ENCODE results near the gene DLG2. TPM values are rescaled to one million over a fixed set of nuclear protein-coding genes. Genes with fewer than 3 reads are reported as not detected.

DLG2 gene
- polyA plus RNA-seq, 3 donors = 0.24 to 0.39 TPM; not detected in 1

DNA sequence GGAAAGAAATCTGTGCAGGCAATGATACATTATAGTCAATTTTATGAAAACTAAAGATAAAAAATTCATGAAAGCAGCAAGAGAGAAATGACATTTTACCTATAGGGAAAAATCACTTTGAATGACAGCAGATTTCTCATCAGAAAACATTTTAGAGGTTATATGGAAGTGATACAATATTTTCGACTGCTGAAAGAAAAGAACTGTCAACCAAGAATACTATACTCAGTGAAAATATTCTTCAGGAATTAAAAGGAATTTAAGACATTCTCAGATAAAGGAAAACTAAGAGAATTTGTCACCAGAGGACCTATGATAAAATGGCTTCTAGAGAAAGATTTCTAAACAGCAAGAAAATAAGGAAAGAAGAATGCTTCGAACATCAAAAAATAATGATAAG, 820.8 kb downstream of the DLG2 start:
- Histone ChIP-seq H2AFZ (ENCODE audit: insufficient read depth, low read depth, low read length, poor library complexity, severe bottlenecking) (no peak overlapping the region), H4K20me1 (ENCODE audit: insufficient read depth, low read length) (no peaks in the 10 kb centered on the region), H3K9ac (ENCODE audit: insufficient read depth, low read length, poor library complexity, severe bottlenecking) (no peak overlapping the region), H3K79me2 (ENCODE audit: insufficient read depth, low read length) (no peaks in the 10 kb centered on the region), H3K4me3 (replicated peaks in 1 of 3; ENCODE audit: low read depth in 2 of 3, low read length in 3 of 3) (no peak overlapping the region), H3K27ac (ENCODE audit: low read depth in 1 of 2, low read length in 2 of 2) (no peak overlapping the region), H3K27me3 (ENCODE audit: control insufficient read depth in 2 of 2, insufficient read depth in 2 of 2, low read length in 2 of 2) (no peaks in the 10 kb centered on the region), H3K36me3 (replicated peaks in 1 of 2; ENCODE audit: control insufficient read depth in 1 of 2, insufficient read depth in 2 of 2, low read length in 2 of 2) (no peaks in the 10 kb centered on the region), H3K4me2 (replicated peaks; ENCODE audit: extremely low read depth, low read length, poor library complexity, severe bottlenecking) (no peak overlapping the region), H3K9me3 (replicated peaks in 1 of 2; ENCODE audit: control insufficient read depth in 1 of 2, insufficient read depth in 1 of 2, low read length in 2 of 2) (peaks cover 0 to 3% of the 10 kb centered on the region in 2 donors), H3K4me1 (ENCODE audit: control insufficient read depth in 1 of 2, insufficient read depth in 2 of 2, low read length in 2 of 2) (no peaks in the 10 kb centered on the region)
- Mint-ChIP-seq H3K36me3 (no peaks in the 10 kb centered on the region), H3K4me1 (no peaks in the 10 kb centered on the region), H3K9me3 (peaks cover 2 to 15% (median 4%) of the 10 kb centered on the region in 7 donors), H3K27ac (no peak overlapping the region), H3K27me3 (ENCODE audit: low read depth in 3 of 3) (no peaks in the 10 kb centered on the region), H3K4me3 (no peak overlapping the region)
- intact Hi-C loops (cut with micrococcal nuclease) = no loop called here
- no CpG with 5 or more reads among the region's 2 CpGs for WGBS (ENCODE audit: insufficient coverage)
- DNase-seq = no peak
- no peak for TF ChIP-seq CTCF (IDR thresholded peaks at IDR 0.05)

GRCh38 chr11:84804041-84804440, 823.1 kb downstream of the DLG2 start:
- no peaks in the 10 kb centered on the region for H3K36me3 ChIP-seq (replicated peaks in 1 of 2; ENCODE audit: control insufficient read depth in 1 of 2, insufficient read depth in 2 of 2, low read length in 2 of 2)
- no peak overlapping the region for H3K4me3 Mint-ChIP-seq

More at GRCh38 chr11:84804041-84804440, 823.1 kb downstream of the DLG2 start:
- Histone ChIP-seq H3K79me2 (ENCODE audit: insufficient read depth, low read length) (no peaks in the 10 kb centered on the region), H3K4me3 (replicated peaks in 1 of 3; ENCODE audit: low read depth in 2 of 3, low read length in 3 of 3) (no peak overlapping the region), H2AFZ (ENCODE audit: insufficient read depth, low read depth, low read length, poor library complexity, severe bottlenecking) (no peak overlapping the region), H3K4me1 (ENCODE audit: control insufficient read depth in 1 of 2, insufficient read depth in 2 of 2, low read length in 2 of 2) (no peaks in the 10 kb centered on the region), H3K9me3 (replicated peaks in 1 of 2; ENCODE audit: control insufficient read depth in 1 of 2, insufficient read depth in 1 of 2, low read length in 2 of 2) (peaks cover 0 to 3% of the 10 kb centered on the region in 2 donors), H4K20me1 (ENCODE audit: insufficient read depth, low read length) (no peaks in the 10 kb centered on the region), H3K27ac (ENCODE audit: low read depth in 1 of 2, low read length in 2 of 2) (no peak overlapping the region), H3K4me2 (replicated peaks; ENCODE audit: extremely low read depth, low read length, poor library complexity, severe bottlenecking) (no peak overlapping the region), H3K9ac (ENCODE audit: insufficient read depth, low read length, poor library complexity, severe bottlenecking) (no peak overlapping the region), H3K27me3 (ENCODE audit: control insufficient read depth in 2 of 2, insufficient read depth in 2 of 2, low read length in 2 of 2) (no peaks in the 10 kb centered on the region)
- H3K27me3 Mint-ChIP-seq (ENCODE audit: low read depth in 3 of 3) = no peaks in the 10 kb centered on the region
- no peak for TF ChIP-seq CTCF (IDR thresholded peaks at IDR 0.05)
- H3K27ac Mint-ChIP-seq = no peak overlapping the region
- no peaks in the 10 kb centered on the region for H3K4me1 Mint-ChIP-seq
- H3K36me3 Mint-ChIP-seq = no peaks in the 10 kb centered on the region
- no CpG with 5 or more reads among the region's 1 CpG for WGBS (ENCODE audit: insufficient coverage)
- DNase-seq = no peak
- peaks cover 2 to 15% (median 4%) of the 10 kb centered on the region in 7 donors for H3K9me3 Mint-ChIP-seq
- intact Hi-C loops (cut with micrococcal nuclease) = no loop called here

Measured in CD14-positive monocyte (primary cell).